Stimulated activated naive CD4-positive, alpha-beta T cell (primary cell): Measurements from ENCODE around the gene CPLX4.

ENCODE experiments used
- DNase-seq, 6 experiments: peaks; one replicate each; lab custom pipeline; 2025; lab: John Stamatoyannopoulos, UW

CPLX4 gene

GRCh38 chr18:59306640-59307039 lies 11.8 kb downstream of the CPLX4 start:
- DNase-seq = no peak

GRCh38 chr18:59305295-59305694 lies 13.2 kb downstream of the CPLX4 start:
- no peak for DNase-seq

GRCh38 chr18:59303656-59304195 lies 14.7 kb downstream of the CPLX4 start:
- DNase-seq = no peak

GRCh38 chr18:59303006-59303405 lies 15.4 kb downstream of the CPLX4 start:
- no peak for DNase-seq

- no peak for DNase-seq
Observed at GRCh38 chr18:59301929-59302328, 16.5 kb downstream of the CPLX4 start.

- no peak for DNase-seq
Observed at GRCh38 chr18:59300676-59301285, 17.7 kb downstream of the CPLX4 start.

GRCh38 chr18:59298871-59299270 lies 19.6 kb downstream of the CPLX4 start:
- DNase-seq = no peak

- no peak for DNase-seq
Observed at GRCh38 chr18:59293317-59293716, 25.1 kb downstream of the CPLX4 start.

- no peak for DNase-seq
Observed at GRCh38 chr18:59286341-59286740, 32.1 kb downstream of the CPLX4 start.

GRCh38 chr18:59282341-59282740 lies 36.1 kb downstream of the CPLX4 start:
- DNase-seq = no peak

GRCh38 chr18:59279722-59280121 lies 38.7 kb downstream of the CPLX4 start:
- DNase-seq = no peak

- DNase-seq = no peak
Observed at GRCh38 chr18:59279193-59279592, 39.3 kb downstream of the CPLX4 start.

- DNase-seq = no peak
Observed at GRCh38 chr18:59278793-59279192, 39.7 kb downstream of the CPLX4 start.

- no peak for DNase-seq
Observed at GRCh38 chr18:59276047-59276446, 42.4 kb downstream of the CPLX4 start.

- DNase-seq = no peak
Observed at GRCh38 chr18:59275406-59275949, 43.0 kb downstream of the CPLX4 start.

- DNase-seq = no peak
Observed at GRCh38 chr18:59274533-59274928, 43.9 kb downstream of the CPLX4 start.

GRCh38 chr18:59273759-59274532 lies 44.5 kb downstream of the CPLX4 start:
- DNase-seq = no peak

- no peak for DNase-seq
Observed at GRCh38 chr18:59272891-59273758, 45.3 kb downstream of the CPLX4 start, which contains the start of gene RAX. Gene RAX, minus strand, starts transcription at chr18:59273454. Its CDS starts 248 bp downstream, at chr18:59273206.

GRCh38 chr18:59272221-59272888 lies 46.1 kb downstream of the CPLX4 start:
- DNase-seq = no peak

- DNase-seq = no peak
Observed at GRCh38 chr18:59271606-59272220, 46.7 kb downstream of the CPLX4 start.

- DNase-seq = no peak
Observed at GRCh38 chr18:59270689-59271257, 47.7 kb downstream of the CPLX4 start.
